ENCODE measurements around the gene PELI2. TPM values are rescaled to one million over a fixed set of nuclear protein-coding genes. Genes with fewer than 3 reads are reported as not detected.

PELI2 gene
- total RNA-seq, 2 donors from 2014 or later = 4.4 to 7.0 TPM

GRCh38 chr14:56195704-56196103, 77.5 kb downstream of the PELI2 start:
- Histone ChIP-seq H3K27ac (peak overlapping the region in 1 of 2 donors; percentile 24), H3K27me3 (no peaks in the 10 kb centered on the region), H3K4me1 (peaks cover 0 to 22% of the 10 kb centered on the region in 2 donors), H3K36me3 (no peaks in the 10 kb centered on the region), H3K9me3 (no peaks in the 10 kb centered on the region), H3K4me3 (no peak overlapping the region)
- TF ChIP-seq CTCF (IDR thresholded peaks at IDR 0.05) = no peak
- DNase-seq (ENCODE audit: low spot score) = no peak

GRCh38 chr14:56196274-56196673, 78.1 kb downstream of the PELI2 start:
- Histone ChIP-seq H3K4me3 (no peak overlapping the region), H3K36me3 (no peaks in the 10 kb centered on the region), H3K4me1 (peaks cover 0 to 22% of the 10 kb centered on the region in 2 donors), H3K9me3 (no peaks in the 10 kb centered on the region), H3K27me3 (no peaks in the 10 kb centered on the region), H3K27ac (peak overlapping the region in 1 of 2 donors; percentile 24)
- no peak for TF ChIP-seq CTCF (IDR thresholded peaks at IDR 0.05)
- DNase-seq (ENCODE audit: low spot score) = no peak

GRCh38 chr14:56197150-56197549, 78.9 kb downstream of the PELI2 start:
- H3K27ac ChIP-seq = no peak overlapping the region
- no peak overlapping the region for H3K4me3 ChIP-seq
- no peaks in the 10 kb centered on the region for H3K27me3 ChIP-seq
- no peak for TF ChIP-seq CTCF (IDR thresholded peaks at IDR 0.05)
- H3K9me3 ChIP-seq = no peaks in the 10 kb centered on the region
- no peaks in the 10 kb centered on the region for H3K36me3 ChIP-seq
- no peak for DNase-seq (ENCODE audit: low spot score)
- peaks cover 0 to 22% of the 10 kb centered on the region in 2 donors for H3K4me1 ChIP-seq

GRCh38 chr14:56198438-56198837, 80.2 kb downstream of the PELI2 start:
- peak overlapping the region; percentile 13 to 79 for H3K27ac ChIP-seq
- no peak for TF ChIP-seq CTCF (IDR thresholded peaks at IDR 0.05)
- DNase-seq (ENCODE audit: low spot score) = no peak
- H3K4me3 ChIP-seq = no peak overlapping the region
- no peaks in the 10 kb centered on the region for H3K27me3 ChIP-seq
- H3K36me3 ChIP-seq = no peaks in the 10 kb centered on the region
- H3K4me1 ChIP-seq = peaks cover 0 to 22% of the 10 kb centered on the region in 2 donors
- H3K9me3 ChIP-seq = no peaks in the 10 kb centered on the region

- Histone ChIP-seq H3K4me3 (no peak overlapping the region), H3K4me1 (peaks cover 0 to 22% of the 10 kb centered on the region in 2 donors), H3K36me3 (no peaks in the 10 kb centered on the region), H3K27ac (peak overlapping the region; percentile 28 to 79), H3K27me3 (no peaks in the 10 kb centered on the region), H3K9me3 (no peaks in the 10 kb centered on the region)
- peak; percentile 80 for DNase-seq (ENCODE audit: low spot score)
- no peak for TF ChIP-seq CTCF (IDR thresholded peaks at IDR 0.05)
These were observed 81.1 kb downstream of the PELI2 start for GRCh38 chr14:56199095-56199981.

Measured in right atrium auricular region (tissue), 2 donors.